Activated effector memory CD4-positive, alpha-beta T cell treated with anti-CD3 and anti-CD28 coated beads, Interleukin-2, amount 50 U/mL, for 16 hours (primary cell): ENCODE measurements around the gene IDE.
"Not testable (repeated sequence)": the region's sequence is repeated elsewhere in the genome, so short reads cannot be mapped to it uniquely, and the experiment has no call there.

ENCODE experiments used
- DNase-seq: peaks from one replicate; pipeline ENCODE4 v3.0.0-alpha.2; 2020

Gene IDE

DNA sequence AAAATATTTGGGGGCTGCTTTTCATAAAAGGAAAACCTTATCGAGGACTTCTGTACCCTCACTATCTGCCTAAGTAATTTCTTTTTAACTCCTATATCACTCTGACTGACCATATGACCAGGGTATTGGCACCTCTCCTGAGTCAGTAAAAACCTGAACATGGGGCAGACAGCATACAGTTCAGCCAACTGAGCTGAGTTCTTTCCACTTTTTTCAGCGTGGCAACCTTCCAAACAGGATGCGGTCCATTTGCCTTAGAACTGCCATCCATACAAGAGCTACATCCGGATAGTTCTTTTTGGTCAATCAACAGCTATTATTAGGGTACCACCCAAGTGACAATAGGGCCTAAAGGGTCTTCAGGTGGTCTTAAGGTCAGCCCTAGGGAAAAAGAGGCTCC, 160.4 kb downstream of the IDE start:
- no peak for DNase-seq

DNA sequence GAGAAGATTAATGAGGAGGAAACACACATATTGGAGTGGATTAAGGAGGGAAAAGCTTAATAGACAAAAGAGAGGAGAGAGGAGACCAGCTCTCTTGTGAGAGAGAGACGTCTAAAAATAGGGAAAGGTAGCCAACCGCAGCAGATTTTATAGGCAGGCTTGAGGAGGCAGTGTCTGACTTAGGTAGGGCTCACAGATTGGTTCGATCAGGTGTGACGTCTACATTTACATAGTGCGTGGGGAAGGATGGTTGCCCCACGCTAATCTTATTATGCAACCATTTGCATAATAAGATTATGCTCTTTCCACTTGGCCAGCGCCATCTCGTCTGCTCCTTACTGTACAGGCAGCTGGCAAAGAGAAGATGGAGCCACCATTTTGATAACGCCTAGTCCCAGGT, 160.9 kb downstream of the IDE start:
- no peak for DNase-seq

DNA sequence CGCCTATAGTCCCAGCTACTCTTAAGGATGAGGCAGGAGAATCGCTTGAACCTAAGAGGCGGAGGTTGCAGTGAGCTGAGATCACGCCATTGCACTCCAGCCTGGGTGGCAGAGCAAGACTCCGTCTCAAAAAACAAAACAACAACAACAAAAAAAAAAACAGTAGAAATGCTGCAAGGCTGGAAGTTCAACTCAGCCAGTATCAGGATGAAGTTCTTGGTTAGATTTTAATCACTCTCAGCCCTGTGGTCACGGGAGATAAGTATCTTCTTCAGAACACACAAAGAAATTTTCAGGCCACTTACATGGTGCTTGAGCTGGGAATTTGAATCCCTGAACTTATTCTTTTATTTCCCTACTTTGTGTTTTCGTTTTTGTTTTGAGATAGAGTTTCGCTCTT, 162.5 kb downstream of the IDE start:
- DNase-seq: no peak

DNA sequence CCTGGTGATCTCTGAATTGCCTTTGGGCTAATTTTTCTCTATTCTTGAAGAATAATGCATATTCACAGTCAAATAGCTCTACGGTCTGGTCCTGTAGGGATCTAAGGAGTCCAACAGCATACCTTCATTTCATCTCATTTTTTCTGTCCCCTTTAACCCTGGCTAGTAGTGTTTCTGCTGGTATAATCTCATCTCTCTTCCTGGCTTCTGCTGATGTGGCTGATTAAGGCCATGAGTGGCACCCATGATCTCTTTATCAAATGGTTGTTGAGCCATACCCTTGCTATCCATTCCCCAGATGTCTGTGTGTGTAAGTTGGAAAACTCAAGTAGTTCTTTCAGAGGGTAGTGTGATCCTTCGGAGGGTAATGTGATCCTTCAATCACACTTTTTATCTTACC, 163.4 kb downstream of the IDE start:
- DNase-seq: no peak

DNA sequence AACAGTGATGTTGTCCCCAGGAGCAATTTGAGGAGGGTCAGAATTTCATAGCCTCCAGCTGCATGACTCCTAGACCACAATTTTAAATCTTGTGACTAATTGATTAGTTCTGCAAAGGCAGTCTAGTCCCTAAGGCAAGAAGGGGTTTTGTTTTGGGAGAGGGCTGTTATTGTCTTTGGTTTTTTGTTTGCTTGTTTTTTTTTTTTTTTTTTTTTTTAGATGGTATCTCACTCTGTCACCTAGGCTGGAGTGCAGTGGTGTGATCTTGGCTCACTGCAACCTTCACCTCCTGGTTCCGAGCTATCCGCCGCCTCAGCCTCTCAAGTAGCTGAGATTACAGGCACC, 165.9 kb downstream of the IDE start:
- no peak for DNase-seq

DNA sequence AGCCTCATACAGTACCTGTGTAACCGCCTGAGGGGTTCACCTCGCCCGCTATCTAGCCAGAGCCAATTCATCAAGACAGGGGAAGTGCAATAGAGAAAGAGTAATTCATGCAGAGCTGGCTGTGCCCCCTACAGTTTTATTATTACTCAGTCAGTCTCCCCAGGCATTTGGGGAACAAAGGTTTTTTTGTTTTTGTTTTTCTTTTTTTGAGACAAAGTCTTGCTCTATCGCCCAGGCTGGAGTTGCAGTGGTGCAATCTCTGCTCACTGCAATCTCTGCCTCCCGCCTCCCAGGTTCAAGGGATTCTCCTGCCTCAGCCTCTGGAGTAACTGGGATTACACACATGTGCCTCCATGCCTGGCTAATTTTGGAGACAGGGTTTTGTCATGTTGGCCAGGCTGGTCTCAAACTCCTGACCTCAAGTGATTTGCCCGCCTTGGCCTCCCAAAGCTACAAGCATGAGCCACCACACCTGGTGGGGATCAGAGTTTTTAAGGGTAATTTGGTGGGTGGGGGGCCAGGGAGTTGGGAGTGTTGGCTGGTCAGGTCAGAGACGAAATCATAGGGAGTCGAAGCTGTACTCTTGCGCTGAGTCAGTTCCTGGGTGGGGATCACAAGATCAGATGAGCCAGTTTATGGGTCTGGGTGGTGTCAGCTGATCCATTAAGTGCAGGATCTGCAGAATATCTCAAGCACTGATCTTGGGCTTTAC, 166.4 kb downstream of the IDE start:
- DNase-seq: no peak

DNA sequence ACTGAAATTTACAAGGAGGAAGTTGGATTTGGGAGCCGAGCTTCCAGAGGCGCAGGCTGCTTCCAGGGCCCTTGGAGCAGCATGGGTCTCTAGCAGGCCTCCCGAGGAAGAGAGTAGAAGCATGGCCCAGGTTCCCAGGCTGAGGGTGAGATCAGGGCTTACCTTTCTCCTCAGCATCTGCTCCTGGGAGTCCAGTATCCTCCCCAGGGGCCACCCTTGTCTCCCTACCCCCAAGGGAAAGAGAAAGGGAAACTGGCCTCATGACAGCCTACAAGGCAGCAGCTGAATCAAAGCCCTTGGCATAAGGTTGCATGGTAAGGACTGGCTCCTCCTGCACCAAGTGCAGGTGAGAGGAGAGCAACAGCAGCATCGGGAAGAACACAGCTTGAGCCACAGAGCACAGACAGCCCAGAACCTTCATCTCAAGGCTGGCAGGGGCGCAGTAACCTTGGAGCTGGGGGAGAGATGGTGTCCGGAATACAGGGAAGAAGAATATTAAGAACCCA, 168.4 kb downstream of the IDE start:
- DNase-seq: no peak

DNA sequence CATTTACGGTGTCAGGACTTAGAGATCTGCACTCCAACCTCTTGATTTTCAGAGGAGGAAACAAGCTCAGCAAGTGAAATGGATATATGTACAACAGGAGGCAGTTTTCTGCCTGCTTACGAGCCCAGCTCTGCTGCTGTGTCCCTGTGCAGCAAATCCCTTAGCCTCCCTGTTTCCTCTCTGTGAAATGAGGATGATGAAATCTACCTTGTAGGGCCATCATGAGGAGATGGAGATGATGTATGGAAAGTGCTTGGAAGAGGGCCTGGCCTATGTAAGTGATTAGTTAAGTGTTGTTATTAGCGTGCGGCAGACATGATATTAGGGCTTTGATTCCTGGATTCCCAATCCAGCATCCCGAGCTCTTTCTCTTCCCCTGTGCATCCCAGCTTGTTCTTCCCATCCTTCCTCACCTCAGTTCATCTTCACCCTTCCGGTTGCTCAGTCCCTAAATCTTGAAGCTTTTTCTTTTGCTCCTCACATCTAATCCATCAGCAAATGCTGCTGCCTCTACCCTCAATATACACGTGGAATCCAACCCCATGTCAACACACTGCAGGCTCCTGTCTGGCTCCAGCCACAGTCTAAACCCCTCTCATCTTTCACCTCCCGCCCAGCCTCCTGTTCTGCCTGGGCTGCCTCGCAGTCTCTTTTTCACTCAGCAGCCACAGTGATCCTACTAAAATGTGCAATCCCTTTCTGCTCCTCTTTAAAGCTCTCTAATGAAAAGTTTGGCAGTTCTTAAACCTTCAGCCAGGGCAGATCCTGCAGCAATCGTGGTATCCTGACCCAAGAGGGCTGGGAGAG, 169.1 kb downstream of the IDE start:
- no peak for DNase-seq

DNA sequence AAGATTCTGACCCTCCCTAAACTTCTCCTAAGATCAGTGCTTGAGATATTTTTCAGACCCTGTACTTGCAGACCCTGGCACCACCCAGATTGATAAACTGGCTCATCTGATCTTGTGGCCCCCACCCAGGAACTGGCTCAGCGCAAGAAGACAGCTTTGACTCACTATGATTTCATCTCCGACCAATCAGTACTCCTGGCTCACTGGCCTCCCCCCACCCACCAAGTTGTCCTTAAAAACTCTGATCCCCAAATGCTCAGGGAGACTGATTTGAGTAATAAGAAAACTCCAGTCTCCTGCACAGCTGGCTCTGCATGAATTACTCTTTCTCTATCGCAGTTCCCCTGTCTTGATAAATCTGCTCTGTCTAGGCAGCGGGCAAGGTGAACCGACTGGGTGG, 171.7 kb downstream of the IDE start:
- DNase-seq: not testable (repeated sequence)
